Measurements from ENCODE around the gene TMEM154.

The TMEM154 gene

GRCh38 chr4:152616804-152617203 is 63.0 kb downstream of the TMEM154 start:
- ChIA-PET CTCF (interaction anchor here (0.7 kb wide), 1 partner anchor 61 kb away, joined by 4 read pairs; no protein-coding TSS in a partner anchor), POLR2A (no interaction called here)
- Histone ChIP-seq H3K36me3 (ENCODE audit: control insufficient read depth in 2 of 2, insufficient read depth in 1 of 2, low read length in 2 of 2) (no peaks in the 10 kb centered on the region), H3K9me3 (ENCODE audit: control insufficient read depth, insufficient read depth, low read depth, low read length) (no peaks in the 10 kb centered on the region), H3K27ac (ENCODE audit: extremely low read depth, low read depth, low read length) (no peak overlapping the region), H3K4me3 (ENCODE audit: low read depth, low read length) (no peak overlapping the region), H3K4me1 (ENCODE audit: control insufficient read depth, insufficient read depth, low read length) (no peaks in the 10 kb centered on the region)
- TF ChIP-seq SP2 (tag by site-specific recombination; IDR thresholded peaks at IDR 0.05) (no peak), ZNF350 (tag by site-specific recombination; IDR thresholded peaks at IDR 0.05) (no peak), ZNF23 (tag by site-specific recombination; IDR thresholded peaks at IDR 0.05; ENCODE audit: borderline replicate concordance) (no peak), ZNF112 (tag by site-specific recombination; IDR thresholded peaks at IDR 0.05) (no peak), ZFHX2 (tag by site-specific recombination; conservative IDR thresholded peaks at IDR 0.05) (peak; percentile 65), EGR2 (tag by site-specific recombination; IDR thresholded peaks at IDR 0.05; ENCODE audit: low read depth) (peak; percentile 70; the same call in 1 of the 2 replicates), ZNF132 (tag by site-specific recombination; IDR thresholded peaks at IDR 0.05; ENCODE audit: borderline replicate concordance) (no peak), SP7 (tag by site-specific recombination; IDR thresholded peaks at IDR 0.05) (no peak)

GRCh38 chr4:152613841-152614721 is 65.7 kb downstream of the TMEM154 start:
- CTCF ChIA-PET = interaction anchor here (0.5 to 0.6 kb wide), 2 partner anchors 24 to 34 kb away, joined by 3 to 5 read pairs; no protein-coding TSS in a partner anchor
- Histone ChIP-seq H3K4me1 (ENCODE audit: control insufficient read depth, insufficient read depth, low read length) (peaks cover 3% of the 10 kb centered on the region; the same call in 1 of the 2 replicates), H3K4me3 (ENCODE audit: low read depth, low read length) (no peak overlapping the region), H3K36me3 (ENCODE audit: control insufficient read depth in 2 of 2, insufficient read depth in 1 of 2, low read length in 2 of 2) (no peaks in the 10 kb centered on the region), H3K27ac (ENCODE audit: extremely low read depth, low read depth, low read length) (no peak overlapping the region), H3K9me3 (ENCODE audit: control insufficient read depth, insufficient read depth, low read depth, low read length) (no peaks in the 10 kb centered on the region)
- no peak for TF ChIP-seq ZNF175 (tag by site-specific recombination; IDR thresholded peaks at IDR 0.05)
- TF ChIP-seq PRDM1 (tag by site-specific recombination; IDR thresholded peaks at IDR 0.05) = no peak
- no peak for TF ChIP-seq BCL6B (tag by site-specific recombination; IDR thresholded peaks at IDR 0.05)
- no peak for TF ChIP-seq ZNF473 (tag by site-specific recombination; IDR thresholded peaks at IDR 0.05)
- TF ChIP-seq ZNF394 (tag by site-specific recombination; IDR thresholded peaks at IDR 0.05; ENCODE audit: borderline replicate concordance) = no peak
- no peak for TF ChIP-seq ZNF341 (tag by site-specific recombination; IDR thresholded peaks at IDR 0.05; ENCODE audit: low read depth)
- TF ChIP-seq ZNF146 (tag by site-specific recombination; IDR thresholded peaks at IDR 0.05) = no peak
- no peak for TF ChIP-seq ZNF747 (tag by site-specific recombination; IDR thresholded peaks at IDR 0.05)
- TF ChIP-seq ZNF18 (tag by site-specific recombination; IDR thresholded peaks at IDR 0.05) = no peak
- TF ChIP-seq SETDB1 (IDR thresholded peaks at IDR 0.05; ENCODE audit: insufficient read length, low read length) = no peak
- no peak for TF ChIP-seq ZBTB11 (tag by site-specific recombination; conservative IDR thresholded peaks at IDR 0.05; ENCODE audit: low read depth)
- no peak for TF ChIP-seq PBX3 (CRISPR knock-in tag; IDR thresholded peaks at IDR 0.05)
- TF ChIP-seq WT1 (tag by site-specific recombination; IDR thresholded peaks at IDR 0.05) = no peak
- POLR2A ChIA-PET = no interaction called here
